ENCODE results near the gene SBNO2. TPM values are rescaled to one million over a fixed set of nuclear protein-coding genes. Genes with fewer than 3 reads are reported as not detected.

SBNO2 gene
- total RNA-seq, 4 donors from 2014 or later = 26.4 to 71.0 (median 57.8) TPM

DNA sequence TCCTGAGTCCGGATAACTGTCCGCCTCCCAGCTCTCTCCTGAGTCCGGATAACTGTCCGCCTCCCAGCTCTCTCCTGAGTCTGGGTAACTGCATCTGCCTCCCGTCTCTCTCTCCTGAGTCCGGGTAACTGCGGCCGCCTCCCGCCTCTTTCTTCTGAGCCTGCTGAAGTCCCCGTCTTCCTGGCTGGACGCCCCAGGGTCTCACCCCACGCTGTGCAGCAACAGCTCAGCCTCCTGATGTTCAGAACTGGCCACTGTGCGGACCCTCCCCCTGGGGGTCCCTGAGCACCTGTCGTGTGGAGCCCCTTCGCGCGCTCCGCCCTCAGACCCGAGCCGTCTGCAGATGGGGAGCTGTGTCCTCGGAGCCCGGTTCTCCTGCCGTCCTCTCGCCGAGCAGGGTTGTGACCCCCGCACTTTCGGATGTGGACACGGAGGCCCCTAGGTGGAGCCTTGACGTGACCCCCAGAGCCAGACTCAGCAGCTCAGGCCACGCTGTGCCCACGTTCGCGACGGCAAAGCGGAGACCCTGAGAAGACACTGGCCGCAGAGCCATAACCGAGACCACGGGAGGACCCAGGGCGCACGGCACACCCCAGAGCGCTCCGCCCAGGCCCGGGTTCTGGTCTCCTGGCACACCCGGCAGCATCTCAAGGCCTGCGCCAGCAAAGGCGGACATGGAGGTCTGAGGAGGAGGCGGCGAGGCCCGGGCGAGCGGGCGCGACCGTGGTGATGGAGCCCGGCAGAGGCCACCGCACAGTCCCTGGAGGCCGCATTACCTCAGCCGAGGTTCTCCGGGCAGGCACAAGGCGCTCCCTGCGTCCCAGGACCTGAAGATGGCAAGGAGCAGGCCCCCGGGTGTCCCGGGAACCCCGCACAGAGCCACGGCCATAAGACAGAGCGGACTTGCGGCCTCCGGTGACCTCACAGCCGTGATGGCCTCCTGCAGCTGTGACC is 15.9 kb downstream of the SBNO2 start:
- Histone ChIP-seq H3K9me3 (no peaks in the 10 kb centered on the region), H3K4me3 (no peak overlapping the region), H3K27ac (no peak overlapping the region), H3K27me3 (no peaks in the 10 kb centered on the region), H3K36me3 (peaks cover 0 to 26% (median 0%) of the 10 kb centered on the region in 3 donors), H3K4me1 (peaks cover 0 to 32% (median 7%) of the 10 kb centered on the region in 4 donors)
- TF ChIP-seq POLR2A (IDR thresholded peaks at IDR 0.05) (no peak), CTCF (IDR thresholded peaks at IDR 0.05) (no peak)
- no peak for DNase-seq

DNA sequence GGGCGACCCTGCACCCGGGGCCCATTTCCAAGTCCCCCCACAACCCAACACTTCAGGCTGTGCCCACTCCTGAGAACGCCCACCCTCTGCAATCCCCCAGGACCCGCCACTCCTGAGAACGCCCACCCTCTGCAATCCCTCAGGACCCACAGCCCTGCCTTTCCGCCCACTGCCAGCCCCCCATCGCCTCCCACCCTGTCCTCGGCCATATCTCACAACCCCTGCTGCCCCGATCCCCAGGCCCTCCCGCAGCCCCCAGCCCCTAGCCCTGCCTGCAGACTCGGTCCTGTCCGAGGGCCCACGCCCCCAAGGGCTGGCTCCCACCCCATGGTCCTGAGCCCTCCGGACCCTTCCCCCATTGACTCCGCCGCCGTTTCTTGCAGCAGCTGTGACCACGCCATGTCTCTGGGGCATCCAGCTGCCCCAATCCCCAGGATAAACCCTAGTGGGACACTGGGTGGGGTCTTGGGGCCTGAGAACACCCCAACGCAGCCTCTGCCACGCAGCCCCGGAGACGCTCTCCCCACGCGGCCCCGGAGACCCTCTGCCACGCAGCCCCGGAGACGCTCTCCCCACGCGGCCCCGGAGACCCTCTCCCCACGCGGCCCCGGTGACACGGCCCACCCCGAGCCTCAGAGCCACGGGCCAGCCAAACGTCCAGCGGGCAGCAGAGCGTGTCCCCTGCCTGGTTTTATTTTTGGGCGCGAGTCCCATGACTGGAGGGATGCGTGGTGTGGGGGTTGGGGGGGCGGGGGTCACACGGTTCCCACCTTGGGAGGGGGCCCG is 17.0 kb downstream of the SBNO2 start:
- TF ChIP-seq CTCF (IDR thresholded peaks at IDR 0.05) (no peak), POLR2A (IDR thresholded peaks at IDR 0.05) (no peak)
- Histone ChIP-seq H3K4me3 (no peak overlapping the region), H3K27me3 (no peaks in the 10 kb centered on the region), H3K9me3 (no peaks in the 10 kb centered on the region), H3K36me3 (peaks cover 0 to 37% (median 0%) of the 10 kb centered on the region in 3 donors), H3K27ac (peak overlapping the region in 1 of 4 donors; percentile 88), H3K4me1 (peaks cover 0 to 32% (median 7%) of the 10 kb centered on the region in 4 donors)
- no peak for DNase-seq

- peak overlapping the region; percentile 67 to 88 (median 82) for H3K27ac ChIP-seq
- no peak overlapping the region for H3K4me3 ChIP-seq
- H3K27me3 ChIP-seq = no peaks in the 10 kb centered on the region
- H3K9me3 ChIP-seq = no peaks in the 10 kb centered on the region
- H3K4me1 ChIP-seq = peaks cover 0 to 27% (median 7%) of the 10 kb centered on the region in 4 donors
- no peak for TF ChIP-seq POLR2A (IDR thresholded peaks at IDR 0.05)
- no peak for TF ChIP-seq CTCF (IDR thresholded peaks at IDR 0.05)
- no peak for DNase-seq
- peaks cover 0 to 44% (median 0%) of the 10 kb centered on the region in 3 donors for H3K36me3 ChIP-seq
Observed at GRCh38 chr19:1156305-1156801, 17.7 kb downstream of the SBNO2 start.

DNA sequence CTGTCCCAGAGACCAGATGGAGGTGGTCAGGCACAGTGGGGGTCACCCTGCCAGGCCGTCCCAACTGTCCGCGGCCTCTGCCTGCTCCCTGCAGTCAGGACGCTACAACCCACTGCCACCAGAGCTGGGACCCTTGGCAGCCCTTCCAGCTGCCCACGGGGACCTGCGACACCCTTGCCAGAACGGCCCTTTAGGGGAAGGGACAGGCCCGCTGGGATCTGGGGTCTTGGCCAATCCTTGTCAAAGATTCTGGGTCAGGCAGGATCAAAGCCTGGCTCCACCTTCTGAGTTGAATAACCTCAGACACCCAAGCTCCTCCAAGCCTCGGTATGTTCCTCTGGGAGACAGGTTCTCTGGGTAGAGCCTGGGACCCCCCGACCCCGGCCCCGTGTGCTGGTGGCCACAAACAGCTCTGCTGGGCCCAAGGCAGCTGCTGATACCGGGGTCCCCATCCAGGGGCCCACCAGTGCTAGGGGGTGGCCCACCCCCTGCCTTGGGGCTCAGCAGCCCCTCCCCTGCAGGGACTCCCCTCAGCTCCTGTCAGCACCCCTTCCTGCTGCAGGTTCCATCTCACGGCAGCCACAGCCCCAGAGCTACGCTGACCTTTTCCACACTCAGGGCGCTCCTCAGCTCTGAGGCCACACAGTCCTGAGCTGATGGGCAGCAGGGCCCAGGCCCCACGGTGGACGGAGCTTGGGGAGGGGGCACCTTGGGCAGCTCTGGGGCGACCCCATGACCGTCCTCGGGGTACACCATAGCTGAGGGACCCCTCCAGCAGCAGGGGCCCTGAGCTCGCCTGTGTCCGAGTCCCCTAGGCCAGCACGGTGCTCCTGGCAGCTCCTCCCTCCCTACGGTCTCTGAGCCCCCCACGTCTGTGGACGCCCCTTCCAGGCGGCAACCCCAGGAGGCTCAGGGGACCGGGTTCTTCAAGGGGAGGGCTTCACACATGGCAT is 18.4 kb downstream of the SBNO2 start:
- no peak for TF ChIP-seq CTCF (IDR thresholded peaks at IDR 0.05)
- TF ChIP-seq POLR2A (IDR thresholded peaks at IDR 0.05) = no peak
- peak overlapping the region in 1 of 4 donors; percentile 31 for H3K4me3 ChIP-seq

More for the DNA sequence above, 18.4 kb downstream of the SBNO2 start:
- H3K9me3 ChIP-seq = no peaks in the 10 kb centered on the region
- H3K4me1 ChIP-seq = peaks cover 0 to 27% (median 7%) of the 10 kb centered on the region in 4 donors
- peak overlapping the region; percentile 67 to 88 (median 82) for H3K27ac ChIP-seq
- peaks cover 0 to 49% (median 0%) of the 10 kb centered on the region in 3 donors for H3K36me3 ChIP-seq
- no peaks in the 10 kb centered on the region for H3K27me3 ChIP-seq
- DNase-seq = no peak

All from Peyer's patch (tissue), 4 donors.